Endodermal cell (in vitro differentiated cells): ENCODE measurements around the gene HS1BP3. TPM values are rescaled to one million over a fixed set of nuclear protein-coding genes. Genes with fewer than 3 reads are reported as not detected.

Experiments used
- DNase-seq: peaks from one replicate; pipeline ENCODE4 v3.0.0-alpha.2; 2017
- H3K27ac ChIP-seq: 2 replicates; pipeline ENCODE4 v1.5.1; 2013; ENCODE audit warnings: mild to moderate bottlenecking, low read depth, low read length, moderate library complexity
- H3K27me3 ChIP-seq: 2 replicates; pipeline ENCODE4 v1.6.1; 2013; ENCODE audit warnings: mild to moderate bottlenecking, low read length, moderate library complexity; ENCODE audit not compliant: insufficient read depth, control insufficient read depth, poor library complexity, severe bottlenecking
- H3K36me3 ChIP-seq: 2 replicates; pipeline ENCODE4 v1.7.0; 2013; ENCODE audit warnings: mild to moderate bottlenecking, low read length, moderate library complexity; ENCODE audit not compliant: control insufficient read depth, insufficient read depth
- H3K4me1 ChIP-seq: one replicate; pipeline ENCODE4 v1.7.0; 2013; ENCODE audit warnings: low read length; ENCODE audit not compliant: control insufficient read depth, insufficient read depth
- H3K4me3 ChIP-seq: 2 replicates; pipeline ENCODE4 v1.5.1; 2013; ENCODE audit warnings: mild to moderate bottlenecking, low read length, moderate library complexity
- H3K9ac ChIP-seq: 2 replicates; pipeline ENCODE4 v1.6.1; 2013; ENCODE audit warnings: mild to moderate bottlenecking, low read length, moderate library complexity; ENCODE audit not compliant: poor library complexity, severe bottlenecking; ENCODE audit errors: extremely low read depth
- H3K9me3 ChIP-seq: 2 replicates; pipeline ENCODE4 v1.6.1; 2013; ENCODE audit warnings: mild to moderate bottlenecking, low read length, moderate library complexity; ENCODE audit not compliant: control insufficient read depth
- H3K27ac Mint-ChIP-seq: 2 replicates; pipeline ENCODE4 v1.8.0; 2020; ENCODE audit warnings: mixed read lengths
- H3K27me3 Mint-ChIP-seq: 2 replicates; pipeline ENCODE4 v1.8.0; 2021; ENCODE audit warnings: mild to moderate bottlenecking, mixed read lengths; ENCODE audit not compliant: insufficient read depth
- H3K36me3 Mint-ChIP-seq: 2 replicates; pipeline ENCODE4 v1.8.0; 2020; ENCODE audit warnings: low read depth, mixed read lengths
- H3K4me1 Mint-ChIP-seq: 2 replicates; pipeline ENCODE4 v1.8.0; 2020; ENCODE audit warnings: mixed read lengths
- H3K4me3 Mint-ChIP-seq: 2 replicates; pipeline ENCODE4 v1.8.0; 2020; ENCODE audit warnings: mild to moderate bottlenecking, moderate library complexity, mixed read lengths
- H3K9me3 Mint-ChIP-seq: 2 replicates; pipeline ENCODE4 v1.8.0; 2020; ENCODE audit warnings: mild to moderate bottlenecking, mixed read lengths
- CTCF ChIP-seq: fragments of 200-600 bp; sonication (generic); conservative IDR thresholded peaks from 2 replicates; pipeline ENCODE4 v1.5.0; 2021; ENCODE audit warnings: antibody characterized with exemption, mild to moderate bottlenecking
- WGBS, 2 experiments: methylation state at CpG; one replicate each; pipeline versions ENCODE4 v1.1.5 to v1.1.7; 2013; ENCODE audit warnings: missing lambda C conversion rate in 2 of 2, mixed read lengths in 1 of 2; ENCODE audit not compliant: insufficient coverage in 1 of 2, insufficient read length in 1 of 2; 5-methylcytosine and 5-hydroxymethylcytosine counted together
- total RNA-seq, 2 donors: library from RNA; stranded (reverse); fragmentation: NEBNext Ultra II Directional in 1 of 2; extraction: Animal tissue kit (Norgen Biotek cat#: 25700) in 1 of 2; gene quantifications; 2 replicates in 1 of 2; 3 replicates in 1 of 2; pipeline ENCODE4 v1.2.1, GENCODE V29; 2021

Gene HS1BP3
- total RNA-seq, 2 donors from 2014 or later, result 23.0 to 26.2 TPM

DNA sequence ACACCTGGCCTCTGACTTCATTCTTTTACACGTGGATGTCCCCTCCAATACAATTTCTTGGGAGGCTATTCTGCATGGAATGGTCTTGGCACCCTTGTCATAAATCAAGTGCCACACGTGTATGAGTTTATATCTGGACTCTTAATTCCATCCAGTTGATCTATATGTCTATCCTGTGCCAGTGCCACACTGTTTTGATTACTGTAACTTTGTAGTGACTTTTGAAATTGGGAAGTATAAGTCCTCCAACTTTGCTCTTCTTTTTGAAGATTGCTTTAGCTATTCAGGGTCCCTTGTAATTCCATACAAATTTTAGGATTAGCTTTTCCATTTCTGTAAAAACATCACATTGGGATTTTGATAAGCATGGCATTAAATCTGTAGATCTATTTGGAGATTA is 43.5 kb downstream of the HS1BP3 start:
- H3K4me1 Mint-ChIP-seq, result no peaks in the 10 kb centered on the region
- TF ChIP-seq CTCF, result no peak
- peaks cover 2% of the 10 kb centered on the region for H3K27me3 Mint-ChIP-seq
- Histone ChIP-seq H3K27me3 (peaks cover 4% of the 10 kb centered on the region), H3K4me1 (no peaks in the 10 kb centered on the region), H3K27ac (no peak overlapping the region), H3K4me3 (no peak overlapping the region), H3K9me3 (peaks cover 5% of the 10 kb centered on the region), H3K36me3 (no peaks in the 10 kb centered on the region), H3K9ac (no peak overlapping the region)
- WGBS, 2 experiments, result 86 to 88% methylated on average over 2 of the region's 2 CpGs
- no peak overlapping the region for H3K27ac Mint-ChIP-seq
- no peak overlapping the region for H3K4me3 Mint-ChIP-seq
- no peak for DNase-seq
- H3K36me3 Mint-ChIP-seq, result no peaks in the 10 kb centered on the region
- H3K9me3 Mint-ChIP-seq, result peaks cover 7% of the 10 kb centered on the region

GRCh38 chr2:20606198-20606597 is 44.7 kb downstream of the HS1BP3 start:
- Mint-ChIP-seq H3K9me3 (peaks cover 7% of the 10 kb centered on the region), H3K4me3 (no peak overlapping the region)
- peaks cover 4% of the 10 kb centered on the region for H3K27me3 ChIP-seq

GRCh38 chr2:20604951-20605381 is 45.9 kb downstream of the HS1BP3 start:
- H3K4me1 ChIP-seq, result no peaks in the 10 kb centered on the region
- Mint-ChIP-seq H3K27ac (no peak overlapping the region), H3K9me3 (peaks cover 7% of the 10 kb centered on the region), H3K4me3 (no peak overlapping the region), H3K36me3 (no peaks in the 10 kb centered on the region), H3K27me3 (peaks cover 2% of the 10 kb centered on the region), H3K4me1 (no peaks in the 10 kb centered on the region)
- H3K9ac ChIP-seq, result no peak overlapping the region
- peaks cover 4% of the 10 kb centered on the region for H3K27me3 ChIP-seq
- H3K27ac ChIP-seq, result no peak overlapping the region
- WGBS, 2 experiments, result 89 to 94% methylated on average over 4 to 5 of the region's 5 CpGs
- H3K36me3 ChIP-seq, result no peaks in the 10 kb centered on the region
- H3K9me3 ChIP-seq, result peaks cover 5% of the 10 kb centered on the region
- DNase-seq, result no peak
- H3K4me3 ChIP-seq, result no peak overlapping the region
- TF ChIP-seq CTCF, result no peak

More at GRCh38 chr2:20606198-20606597, 44.7 kb downstream of the HS1BP3 start:
- WGBS, 2 experiments, result 61 to 65% methylated on average over 3 of the region's 3 CpGs
- no peaks in the 10 kb centered on the region for H3K36me3 Mint-ChIP-seq
- no peak overlapping the region for H3K27ac Mint-ChIP-seq
- Histone ChIP-seq H3K9me3 (peaks cover 5% of the 10 kb centered on the region), H3K9ac (no peak overlapping the region), H3K4me3 (no peak overlapping the region), H3K4me1 (no peaks in the 10 kb centered on the region), H3K27ac (no peak overlapping the region), H3K36me3 (no peaks in the 10 kb centered on the region)
- no peak for DNase-seq
- no peaks in the 10 kb centered on the region for H3K4me1 Mint-ChIP-seq
- peaks cover 2% of the 10 kb centered on the region for H3K27me3 Mint-ChIP-seq
- no peak for TF ChIP-seq CTCF
